ENCODE results near the gene BLOC1S2.

DNA sequence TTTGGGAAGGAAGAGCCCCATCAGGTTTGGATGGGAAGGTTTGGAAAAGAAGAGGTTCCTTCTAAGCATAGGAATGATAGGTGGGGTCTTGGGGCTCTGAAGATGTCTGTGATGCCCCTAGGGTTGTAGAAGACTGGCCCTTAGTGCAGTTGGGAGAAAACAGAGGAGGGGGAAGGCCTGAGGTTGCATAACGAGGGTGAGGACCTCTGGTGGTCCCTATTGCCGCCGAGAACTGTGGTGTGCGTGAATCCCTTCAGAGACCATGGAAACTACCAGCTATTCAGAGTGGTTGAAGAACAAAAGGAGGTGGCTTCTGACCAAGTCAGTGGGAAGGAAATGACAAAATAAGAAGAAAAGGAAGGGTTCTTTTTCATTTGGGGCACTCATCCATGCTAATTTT lies 46.6 kb upstream of the BLOC1S2 start:
- TF ChIP-seq CTCF (IDR thresholded peaks at IDR 0.05) (no peak), EP300 (IDR thresholded peaks at IDR 0.05) (no peak)

All from tibial nerve (tissue), 4 donors.